OCI-M2 (cell line): ENCODE results near the gene AKAP3.

Source experiments
- DNase-seq: peaks from one replicate; lab custom pipeline; 2025; ENCODE audit not compliant: unreplicated experiment; lab: John Stamatoyannopoulos, UW

Gene AKAP3

DNA sequence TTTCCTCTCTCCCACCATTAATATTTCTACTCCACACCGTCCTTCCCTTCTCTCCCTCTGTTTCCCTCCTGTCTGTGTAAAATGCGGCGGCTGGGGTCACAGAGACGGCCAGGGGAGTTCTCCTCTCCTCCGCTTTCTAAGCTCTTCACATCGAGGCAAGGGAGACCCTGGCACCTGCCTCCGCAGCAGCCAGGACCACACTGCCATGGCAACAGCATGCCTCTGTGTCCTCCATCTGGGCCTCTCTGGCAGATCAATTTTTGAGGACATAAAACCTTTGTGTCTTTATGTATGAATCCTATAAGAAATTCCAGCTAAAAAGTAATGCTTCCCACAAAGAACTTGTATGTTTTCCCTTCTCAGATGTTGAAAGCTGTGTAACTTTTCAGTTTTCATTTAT is 45.4 kb downstream of the AKAP3 start:
- no peak for DNase-seq

DNA sequence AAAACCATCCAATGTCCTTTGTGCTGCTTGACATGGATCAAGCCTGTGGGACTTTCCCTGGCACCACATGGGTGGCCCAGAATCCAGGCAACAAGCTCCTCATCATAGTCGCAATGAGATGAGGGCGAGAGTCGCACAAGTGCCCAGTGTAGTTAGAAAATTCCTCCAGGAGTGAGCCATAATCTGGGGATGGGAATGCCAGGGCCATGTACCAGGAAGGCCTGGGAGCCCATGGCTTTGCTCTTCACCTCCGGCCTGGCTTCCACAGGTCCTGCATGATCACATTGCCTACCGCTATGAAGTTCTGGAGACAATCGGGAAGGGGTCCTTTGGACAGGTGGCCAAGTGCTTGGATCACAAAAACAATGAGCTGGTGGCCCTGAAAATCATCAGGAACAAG is 53.0 kb downstream of the AKAP3 start:
- DNase-seq = no peak

DNA sequence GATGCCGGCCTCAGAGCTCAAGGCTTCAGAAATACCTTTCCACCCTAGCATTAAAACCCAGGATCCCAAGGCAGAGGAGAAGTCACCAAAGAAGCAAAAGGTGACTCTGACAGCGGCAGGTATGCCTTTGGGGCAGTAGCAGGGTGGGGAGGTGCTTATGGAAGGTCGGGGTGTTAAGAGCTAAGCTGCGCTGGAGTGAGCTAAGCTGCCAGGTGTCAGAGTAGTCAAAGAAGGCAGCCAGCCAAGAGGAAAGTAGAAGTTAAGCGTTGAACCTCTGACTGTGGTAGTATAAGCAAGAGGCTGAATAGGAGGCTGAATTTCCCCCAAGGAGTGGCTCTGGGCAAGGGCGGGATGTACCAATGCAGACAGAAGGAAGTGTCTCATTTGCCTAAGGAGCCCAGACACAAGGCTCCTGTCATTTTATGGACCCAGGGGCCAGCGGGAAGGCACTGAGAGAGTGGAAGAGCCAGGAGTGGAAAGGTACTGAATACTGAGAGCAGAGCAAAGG is 57.6 kb downstream of the AKAP3 start:
- DNase-seq = no peak

DNA sequence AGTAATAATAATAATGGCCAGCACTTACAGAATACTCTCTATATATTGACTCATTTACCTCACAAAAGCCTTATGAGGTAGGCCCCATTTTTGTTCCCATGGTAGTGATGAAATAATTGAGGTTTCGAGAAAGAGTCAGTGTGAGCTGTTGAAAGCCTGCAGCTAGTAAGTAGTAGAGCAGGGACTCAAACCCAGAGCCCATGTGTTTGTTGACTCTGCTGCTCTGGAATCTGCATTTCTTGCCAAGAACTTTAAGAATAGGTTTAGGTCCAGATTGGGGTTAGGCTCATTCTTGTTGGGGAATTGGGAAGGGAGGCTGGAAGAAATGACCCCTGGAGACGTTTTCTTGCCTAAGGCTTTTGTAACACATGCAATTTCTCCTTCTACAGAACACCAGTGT is 58.9 kb downstream of the AKAP3 start:
- no peak for DNase-seq

DNA sequence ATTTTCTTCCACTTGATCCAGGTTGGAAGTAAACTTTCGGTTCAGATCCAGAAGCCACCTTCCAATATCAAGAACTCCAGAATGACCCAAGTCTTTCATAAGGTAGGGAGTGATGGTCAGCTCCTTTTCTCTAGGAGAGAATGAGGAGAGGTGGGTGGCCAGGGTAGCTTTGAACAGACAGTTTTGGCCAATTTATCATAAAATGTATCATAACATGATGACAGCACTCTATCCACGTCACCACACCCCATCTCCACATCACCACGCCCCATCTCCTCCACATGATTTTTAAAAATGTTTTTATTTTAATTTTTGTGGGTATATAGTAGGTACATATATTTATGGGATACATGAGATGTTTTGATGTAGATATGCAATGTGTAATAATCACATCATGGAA is 59.9 kb downstream of the AKAP3 start:
- no peak for DNase-seq

DNA sequence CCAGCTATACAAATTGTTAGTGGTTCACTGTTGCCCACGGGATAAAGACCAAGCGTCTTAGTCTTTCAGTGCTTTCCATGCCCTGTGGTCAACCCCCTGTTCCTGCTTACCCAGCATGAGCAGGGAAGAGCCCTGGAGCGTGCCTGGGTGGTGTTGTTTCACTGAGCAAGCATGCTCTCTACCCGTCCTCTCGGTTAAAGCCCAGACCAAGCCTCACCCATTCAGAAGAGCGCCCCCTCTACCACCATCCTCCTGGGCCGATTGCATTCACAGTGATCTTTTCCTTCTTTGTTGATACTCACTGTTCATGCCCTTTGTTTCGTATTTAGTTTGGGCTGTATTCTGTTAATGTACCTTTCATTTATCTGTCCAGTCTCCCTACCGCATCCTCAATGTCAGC is 61.7 kb downstream of the AKAP3 start:
- DNase-seq = no peak

DNA sequence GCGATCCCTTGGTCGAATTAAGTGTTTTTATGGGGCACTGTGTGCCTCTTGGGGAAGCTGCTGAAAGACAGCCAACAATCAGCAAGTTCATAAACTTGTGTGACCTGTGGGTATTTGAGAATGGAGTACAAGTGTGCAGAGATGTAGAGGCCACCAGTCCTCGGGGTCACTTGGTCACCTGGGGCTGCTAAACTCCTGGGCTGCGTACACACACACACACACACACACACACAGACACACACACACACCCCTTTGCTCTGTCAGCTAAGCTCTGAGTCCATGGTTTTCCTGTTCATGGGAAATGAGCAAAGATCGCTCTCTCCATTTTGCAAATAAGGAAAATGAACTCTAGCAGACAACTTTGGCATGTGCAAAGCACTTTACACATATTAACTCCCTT is 62.4 kb downstream of the AKAP3 start:
- no peak for DNase-seq

DNA sequence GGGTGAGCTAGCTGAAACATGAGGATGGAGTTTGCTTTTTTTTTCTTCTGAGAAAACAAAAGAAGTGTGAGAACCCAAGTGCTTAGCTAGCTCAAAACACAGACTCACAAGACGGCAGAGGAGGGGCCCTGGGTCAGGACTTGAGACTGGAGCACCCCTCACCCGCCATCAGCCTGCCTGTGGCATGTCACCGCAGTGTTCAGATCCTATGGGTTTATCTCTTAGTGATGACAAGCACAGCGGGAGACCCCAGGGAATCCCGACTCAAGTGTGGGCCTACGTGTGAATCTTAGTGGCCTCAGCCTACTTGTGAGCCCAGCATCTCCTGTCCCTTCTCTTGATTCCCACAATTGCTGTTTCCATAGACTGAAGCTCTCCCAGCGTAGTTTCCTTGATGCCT is 64.0 kb downstream of the AKAP3 start:
- no peak for DNase-seq

DNA sequence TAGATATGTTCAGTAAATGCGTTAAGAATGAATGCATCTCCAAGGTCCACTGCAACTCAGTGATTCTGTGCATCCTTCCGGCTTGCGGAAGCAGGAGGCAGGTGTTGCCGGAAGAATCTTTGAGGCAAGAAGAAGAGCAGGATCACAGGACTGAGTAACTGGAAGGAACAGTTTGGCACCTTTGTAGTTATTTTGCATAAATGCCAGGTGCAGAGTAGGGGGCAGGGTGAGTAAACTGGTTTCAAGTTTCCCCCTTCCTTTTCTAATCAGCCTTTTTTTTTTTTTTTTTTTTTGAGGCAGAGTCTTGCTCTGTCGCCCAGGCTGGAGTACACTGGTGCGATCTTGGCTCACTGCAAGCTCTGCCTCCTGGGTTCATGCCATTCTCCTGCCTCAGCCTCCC is 64.6 kb downstream of the AKAP3 start:
- no peak for DNase-seq

DNA sequence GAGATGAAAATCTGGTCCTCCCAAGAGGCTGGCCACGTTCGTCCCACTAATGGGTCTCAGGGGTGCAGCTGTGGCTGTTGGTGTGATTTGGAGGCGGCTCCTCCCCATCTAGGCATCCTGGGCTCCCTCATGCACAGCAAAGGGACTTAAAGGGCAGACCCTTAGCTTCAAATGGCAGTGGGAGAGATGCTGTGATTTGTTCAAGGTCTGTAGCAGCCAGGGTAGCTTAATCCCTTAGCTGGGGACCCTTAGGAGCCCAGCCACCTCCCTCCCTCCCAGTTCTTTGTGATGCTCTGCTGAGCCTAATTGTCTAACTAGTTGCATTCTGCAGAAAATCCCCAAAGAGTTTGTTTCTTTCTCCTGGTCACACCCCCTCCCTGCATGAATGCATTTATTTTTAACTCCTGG is 68.6 kb downstream of the AKAP3 start:
- no peak for DNase-seq

DNA sequence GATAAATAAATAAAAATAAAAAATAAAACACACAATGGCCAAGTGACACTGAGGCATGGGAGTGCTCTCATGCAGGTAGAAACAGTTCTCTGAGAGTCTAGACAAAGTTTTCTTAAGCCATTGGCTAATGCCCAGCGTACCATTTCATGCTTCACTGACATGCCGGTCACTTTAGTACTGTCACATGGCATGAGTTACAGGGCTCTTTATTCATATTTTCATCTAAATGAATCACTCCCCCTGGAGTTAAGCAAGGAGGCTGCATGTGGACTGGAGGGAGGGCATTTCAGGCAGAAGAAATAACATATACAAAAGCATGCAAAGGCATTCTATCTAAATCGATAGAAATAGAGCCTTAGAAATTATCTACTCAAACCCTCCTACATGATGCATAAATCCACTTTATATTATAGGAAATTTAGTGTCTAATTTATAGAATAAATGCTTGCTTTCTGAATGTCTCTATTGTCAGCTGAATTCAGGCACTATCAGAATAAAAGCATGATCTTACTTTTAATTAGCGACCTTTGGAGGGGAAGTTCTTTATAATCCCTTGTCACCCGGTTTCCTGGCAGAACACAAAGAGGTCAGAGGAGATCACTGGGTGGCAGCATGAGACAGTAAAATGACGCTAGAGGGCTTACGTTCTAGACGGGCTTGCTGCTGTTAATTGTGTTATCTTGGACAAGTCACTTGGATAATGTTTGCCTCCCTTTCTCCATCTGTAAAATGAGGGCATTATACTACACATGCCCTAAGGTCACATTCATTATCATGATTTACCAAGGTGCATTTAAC is 69.3 kb downstream of the AKAP3 start:
- no peak for DNase-seq

DNA sequence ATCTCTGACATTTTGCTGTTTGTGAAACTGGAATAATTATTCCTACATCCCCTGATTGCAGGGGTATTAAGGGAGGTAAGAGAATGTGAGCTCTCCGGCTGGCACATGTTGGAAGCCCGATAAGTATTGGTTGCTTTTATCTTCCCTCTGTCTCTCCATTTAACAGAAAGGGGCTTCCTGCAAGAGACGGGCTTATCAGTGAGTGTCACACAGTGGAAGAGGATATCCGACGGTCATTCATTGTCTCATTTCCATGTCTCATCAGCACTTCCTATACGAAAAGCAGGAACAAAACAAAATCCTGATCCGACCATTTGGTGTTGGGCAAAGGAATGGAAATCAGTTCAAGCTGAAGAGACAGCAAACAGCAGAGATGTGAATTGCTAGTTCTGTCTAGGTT is 76.2 kb downstream of the AKAP3 start:
- DNase-seq = no peak

DNA sequence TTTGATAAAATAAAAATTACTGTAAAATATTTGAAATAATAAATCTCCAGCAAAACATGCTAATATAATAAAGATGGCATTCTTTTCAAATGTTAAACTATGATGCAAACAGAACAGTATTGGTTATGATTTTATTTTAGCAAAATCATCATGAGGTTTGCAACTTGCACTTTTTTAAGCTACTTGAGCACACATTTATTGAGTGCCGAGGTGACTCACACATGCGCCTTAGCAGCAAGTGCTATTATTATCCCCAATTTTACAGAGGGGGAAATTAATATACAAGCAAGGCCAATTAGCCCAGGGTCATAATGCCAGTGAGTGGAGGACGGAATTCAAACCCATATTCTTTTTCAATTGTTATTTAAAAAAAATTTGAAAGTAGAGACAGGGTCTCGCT is 79.6 kb downstream of the AKAP3 start:
- DNase-seq = no peak

DNA sequence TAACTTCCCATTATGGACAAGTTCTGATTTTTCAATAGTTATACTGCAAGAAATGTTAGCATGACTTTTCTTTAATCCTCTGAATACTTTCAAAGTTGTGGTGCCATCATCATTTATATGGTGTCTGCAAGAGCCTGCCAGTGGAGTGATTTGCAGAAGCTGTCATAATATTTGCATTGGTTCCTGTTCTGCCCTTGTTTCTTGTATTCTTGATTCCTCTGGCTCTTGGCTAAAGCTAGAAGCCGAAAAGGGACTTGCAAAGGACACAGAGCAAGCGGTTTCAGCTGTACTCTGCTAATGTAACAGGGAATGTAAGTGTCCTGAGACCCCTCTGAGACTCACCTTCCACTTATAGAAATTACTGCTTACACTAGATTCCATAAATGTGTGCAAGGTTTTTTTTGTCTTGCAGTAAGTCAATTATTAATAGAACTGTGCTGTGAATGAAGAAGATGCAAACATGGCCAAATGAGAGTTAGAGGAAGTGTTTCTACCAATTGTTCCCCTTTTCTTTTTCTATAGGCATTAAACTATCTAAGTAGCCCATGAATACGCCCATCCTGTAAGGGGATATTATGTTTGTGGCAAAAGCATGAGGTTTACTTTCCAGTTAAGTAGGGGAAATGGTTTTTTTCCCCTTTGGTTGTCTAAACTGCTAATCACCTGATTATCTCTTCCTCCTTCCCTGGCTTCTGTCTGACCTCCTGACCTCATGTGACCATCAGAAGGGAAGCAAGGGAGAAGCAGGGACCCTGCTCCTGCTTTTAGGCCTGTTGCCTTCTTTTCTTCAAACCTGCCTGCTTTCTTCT is 81.6 kb downstream of the AKAP3 start:
- DNase-seq = peak; percentile 49

DNA sequence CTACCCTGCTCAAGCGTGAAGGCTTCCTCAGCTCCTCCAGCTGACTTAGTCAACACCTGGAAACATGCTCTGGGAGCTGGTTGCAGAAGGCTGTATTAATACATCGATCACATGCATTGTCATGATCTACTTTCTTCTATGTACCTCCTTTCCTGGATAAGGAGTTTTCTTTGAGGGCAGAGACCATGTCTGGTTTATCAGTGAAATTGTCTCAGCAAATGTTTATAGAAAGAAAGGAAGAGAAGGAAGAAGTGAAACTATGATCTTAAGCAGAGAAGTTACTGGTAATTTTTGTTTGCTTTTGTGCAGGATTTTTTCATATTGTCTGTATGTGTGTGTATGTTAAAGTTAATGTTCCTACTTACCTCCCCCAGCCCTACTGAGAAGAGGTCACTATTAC is 82.4 kb downstream of the AKAP3 start:
- DNase-seq = no peak
